Islet of Langerhans (tissue), 1 donor: ENCODE results near the gene XYLT2.
"Not testable (repeated sequence)": the region's sequence is repeated elsewhere in the genome, so short reads cannot be mapped to it uniquely, and the experiment has no call there.

ENCODE experiments used
- FAIRE-seq: peaks from one replicate; lab custom pipeline; 2011; peaks lifted over from hg19 to GRCh38; lab: Jason Lieb, UNC

XYLT2 gene

DNA sequence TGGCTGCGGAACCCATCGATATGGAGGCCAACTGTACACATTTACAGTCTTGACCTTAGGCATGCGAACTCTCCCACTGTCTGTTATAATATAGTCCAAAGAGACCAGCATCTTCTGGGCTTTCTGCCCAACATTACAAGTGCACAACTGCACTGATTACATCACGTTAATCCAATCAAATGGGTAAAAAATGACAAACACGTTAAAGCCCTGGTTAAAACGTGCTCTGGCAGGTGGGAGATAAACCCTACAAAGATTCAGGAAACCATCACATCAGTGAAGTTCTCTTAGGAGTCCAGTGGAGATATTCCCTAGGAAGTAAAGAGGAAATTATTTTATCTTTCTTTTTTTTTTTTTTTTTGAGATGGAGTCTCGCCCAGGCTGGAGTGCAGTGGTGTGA lies 23.7 kb upstream of the XYLT2 start:
- no peak for FAIRE-seq

DNA sequence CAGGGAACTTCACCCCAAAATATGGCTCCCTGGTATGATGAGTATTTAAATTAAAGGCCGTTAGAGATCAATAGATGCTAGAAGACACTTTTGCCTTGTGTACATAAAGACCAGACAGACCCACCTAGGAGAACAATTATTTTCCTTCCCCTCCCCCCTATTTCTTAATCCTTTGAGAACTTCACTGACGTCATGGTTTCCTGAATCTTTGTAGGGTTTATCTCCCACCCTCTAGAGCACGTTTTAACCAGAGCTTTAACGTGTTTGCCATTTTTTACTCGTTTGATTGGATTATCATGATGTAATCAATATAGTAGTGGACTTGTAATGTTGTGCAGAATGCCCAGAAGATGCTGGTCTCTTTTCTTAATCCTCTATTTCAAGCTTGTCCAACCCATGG lies 22.9 kb upstream of the XYLT2 start:
- FAIRE-seq, result no peak

DNA sequence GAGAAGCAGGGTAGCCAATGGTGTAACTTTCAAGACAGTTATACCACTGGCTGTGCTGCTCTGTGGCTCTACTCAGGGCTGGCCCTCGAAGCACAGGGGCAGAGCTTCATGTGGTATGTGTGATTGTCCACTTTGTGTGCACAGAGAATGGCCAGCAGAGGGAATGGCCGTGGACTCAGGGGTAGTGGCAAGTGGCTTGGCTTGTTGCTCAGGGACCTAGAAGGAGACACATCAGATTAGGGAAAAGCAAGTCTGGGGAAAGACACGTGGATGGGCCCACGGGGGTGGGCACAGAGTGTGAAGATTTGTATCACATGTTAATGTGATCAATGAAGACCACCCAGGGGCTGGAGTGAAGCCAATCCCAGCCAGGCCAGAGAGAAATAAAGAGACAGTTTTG lies 20.0 kb upstream of the XYLT2 start:
- FAIRE-seq, result no peak

- no peak for FAIRE-seq
Measured at GRCh38 chr17:50326831-50327364, 19.0 kb upstream of the XYLT2 start.

GRCh38 chr17:50328363-50329325 lies 17.3 kb upstream of the XYLT2 start:
- FAIRE-seq, result no peak

DNA sequence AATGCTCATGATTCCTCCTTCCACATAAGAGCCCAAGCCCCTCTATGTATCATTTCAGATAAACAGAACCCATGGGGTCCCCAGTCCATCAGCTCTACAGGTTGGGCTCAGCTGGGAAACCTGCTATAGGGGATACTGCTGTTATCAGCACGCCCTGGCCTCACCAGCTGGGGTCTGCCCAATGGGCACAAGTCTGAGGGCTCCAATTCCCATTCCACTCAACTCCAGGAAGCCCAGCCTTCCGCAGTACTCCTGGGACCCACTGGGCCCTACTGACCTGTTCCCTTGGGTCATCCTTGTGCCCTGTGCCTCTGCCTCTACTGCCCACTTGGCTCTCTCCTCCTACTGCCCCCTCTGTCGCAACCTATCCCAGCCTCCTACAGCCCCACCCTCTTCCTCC lies 16.2 kb upstream of the XYLT2 start:
- FAIRE-seq, result no peak

GRCh38 chr17:50330151-50330775 lies 15.7 kb upstream of the XYLT2 start:
- FAIRE-seq, result no peak

DNA sequence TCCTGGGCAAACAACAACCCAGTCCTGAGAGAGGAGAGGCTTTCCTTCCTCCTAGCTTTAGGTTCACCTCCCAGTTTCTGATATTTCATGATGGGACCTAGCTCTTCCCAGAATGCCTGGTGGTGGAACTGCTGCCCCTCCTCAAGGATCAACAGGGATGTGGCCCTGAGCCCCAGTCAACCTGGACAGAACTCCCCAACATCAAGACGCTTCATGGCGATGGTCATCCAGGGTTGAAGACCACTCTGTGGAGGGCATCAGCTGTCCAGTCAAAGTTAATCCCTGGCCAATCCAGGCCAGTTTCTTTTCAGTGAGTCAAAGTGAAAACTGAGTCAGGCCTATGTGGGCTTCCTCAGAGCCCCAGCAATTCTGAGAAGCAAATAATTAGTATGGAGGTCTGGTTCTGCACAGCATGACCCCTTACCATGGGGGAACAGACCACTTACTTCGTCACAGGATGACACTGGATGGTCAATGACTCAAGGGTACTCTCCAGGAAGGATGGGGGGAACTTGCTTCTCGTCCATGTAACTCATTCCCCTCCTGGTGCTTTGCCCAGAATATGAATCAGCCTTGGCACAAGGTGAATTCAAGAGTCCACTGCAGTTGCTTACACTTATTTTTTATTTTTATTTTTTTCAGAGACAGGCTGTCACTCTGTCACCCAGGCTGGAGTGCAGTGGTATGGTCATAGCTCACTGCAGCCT lies 14.7 kb upstream of the XYLT2 start:
- FAIRE-seq, result no peak

DNA sequence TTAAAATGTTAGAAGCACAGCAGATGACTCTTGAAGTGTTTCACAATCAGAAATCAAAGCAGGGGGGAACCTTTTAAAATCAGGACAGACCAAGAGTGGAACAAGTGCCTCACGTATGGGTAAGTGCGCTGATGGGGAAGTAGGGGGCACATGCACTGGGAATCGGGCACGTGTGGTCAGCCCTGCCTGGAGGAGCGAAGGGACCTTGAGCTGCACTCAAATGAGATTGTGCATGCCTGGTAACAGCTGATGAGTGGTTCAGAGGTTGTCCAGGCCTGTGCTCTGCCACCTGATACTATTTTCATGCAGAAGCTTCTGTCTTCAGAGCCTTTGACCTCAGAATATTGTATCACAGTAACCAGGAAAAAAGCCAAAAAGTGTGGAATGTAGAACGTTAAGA lies 13.7 kb upstream of the XYLT2 start:
- FAIRE-seq, result no peak

DNA sequence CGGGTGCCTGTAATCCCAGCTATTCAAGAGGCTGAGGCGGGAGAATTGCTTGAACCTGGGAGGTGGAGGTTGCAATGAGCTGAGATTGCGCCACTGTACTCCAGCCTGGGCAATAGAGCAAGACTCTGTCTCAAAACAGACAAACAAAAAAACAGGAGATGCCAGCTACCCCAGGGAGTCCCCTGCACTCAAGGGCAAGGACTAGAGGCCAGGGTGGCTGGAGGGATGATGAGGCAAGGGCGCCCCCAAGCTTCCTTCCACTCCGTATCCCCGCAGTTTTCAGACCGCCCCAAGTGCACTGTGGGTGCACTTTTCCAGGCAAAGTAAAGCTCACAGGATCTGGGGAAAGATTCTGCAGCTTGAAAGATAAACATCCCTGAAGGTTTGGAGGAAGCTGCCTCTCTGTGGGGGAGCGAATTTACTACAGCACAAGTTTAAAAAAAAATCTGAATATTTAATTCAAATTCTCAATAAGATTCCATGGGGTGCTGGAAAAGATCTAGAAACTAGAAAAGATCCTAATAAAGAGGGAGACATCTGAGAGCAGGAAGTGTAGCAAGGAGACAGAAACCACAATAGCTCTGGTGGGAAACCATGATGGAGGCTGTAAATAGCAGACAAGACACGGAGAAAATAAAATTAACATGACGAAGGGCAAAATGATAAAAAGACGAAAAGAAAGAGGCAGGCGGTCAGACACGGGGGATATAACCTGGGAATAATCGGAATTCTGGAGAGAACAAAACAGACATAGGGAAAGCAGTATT lies 12.5 kb upstream of the XYLT2 start:
- not testable (repeated sequence) for FAIRE-seq

DNA sequence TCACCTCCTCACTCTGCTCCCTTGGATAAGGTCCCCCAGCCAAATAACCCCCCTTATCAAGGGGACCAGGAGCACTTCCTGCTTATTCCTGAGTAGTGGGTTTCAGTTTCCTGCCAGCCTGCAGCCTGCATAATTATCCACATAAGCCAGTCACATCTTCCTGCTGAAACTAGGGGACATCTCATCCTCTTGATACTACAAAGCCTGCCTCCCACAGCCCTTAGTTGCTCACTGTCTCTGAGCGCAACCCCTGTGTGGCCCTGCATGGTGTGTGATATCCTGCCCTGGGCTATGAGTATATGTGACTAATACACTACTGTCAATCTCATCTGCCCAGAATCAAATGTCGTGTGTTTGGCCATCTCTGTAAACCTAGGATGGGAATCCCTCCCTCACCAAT lies 8.0 kb upstream of the XYLT2 start:
- no peak for FAIRE-seq

DNA sequence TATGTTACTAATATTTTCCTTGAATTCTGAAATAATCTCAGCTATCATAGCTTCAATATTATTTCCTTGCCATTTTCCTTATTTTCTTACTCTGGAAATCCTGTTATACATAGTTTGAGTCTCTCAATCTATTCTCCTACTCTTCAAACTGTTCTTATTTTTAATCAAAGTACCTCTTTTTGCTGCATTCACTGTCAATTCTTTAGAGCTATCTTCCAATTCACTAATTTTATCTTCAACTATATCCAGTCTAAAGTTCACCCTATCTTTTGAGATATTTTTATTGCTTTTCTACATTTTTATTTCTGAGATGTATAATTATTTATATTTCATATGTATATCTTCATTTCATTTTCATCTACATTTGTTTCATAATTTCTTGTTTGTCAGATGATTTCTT lies 7.3 kb upstream of the XYLT2 start:
- no peak for FAIRE-seq

GRCh38 chr17:50339381-50339780 lies 6.5 kb upstream of the XYLT2 start:
- no peak for FAIRE-seq

GRCh38 chr17:50344731-50345365 lies 1.1 kb upstream of the XYLT2 start:
- FAIRE-seq, result no peak

- FAIRE-seq, result no peak
Measured at GRCh38 chr17:50346313-50347116, 589 bp downstream of the XYLT2 start.

DNA sequence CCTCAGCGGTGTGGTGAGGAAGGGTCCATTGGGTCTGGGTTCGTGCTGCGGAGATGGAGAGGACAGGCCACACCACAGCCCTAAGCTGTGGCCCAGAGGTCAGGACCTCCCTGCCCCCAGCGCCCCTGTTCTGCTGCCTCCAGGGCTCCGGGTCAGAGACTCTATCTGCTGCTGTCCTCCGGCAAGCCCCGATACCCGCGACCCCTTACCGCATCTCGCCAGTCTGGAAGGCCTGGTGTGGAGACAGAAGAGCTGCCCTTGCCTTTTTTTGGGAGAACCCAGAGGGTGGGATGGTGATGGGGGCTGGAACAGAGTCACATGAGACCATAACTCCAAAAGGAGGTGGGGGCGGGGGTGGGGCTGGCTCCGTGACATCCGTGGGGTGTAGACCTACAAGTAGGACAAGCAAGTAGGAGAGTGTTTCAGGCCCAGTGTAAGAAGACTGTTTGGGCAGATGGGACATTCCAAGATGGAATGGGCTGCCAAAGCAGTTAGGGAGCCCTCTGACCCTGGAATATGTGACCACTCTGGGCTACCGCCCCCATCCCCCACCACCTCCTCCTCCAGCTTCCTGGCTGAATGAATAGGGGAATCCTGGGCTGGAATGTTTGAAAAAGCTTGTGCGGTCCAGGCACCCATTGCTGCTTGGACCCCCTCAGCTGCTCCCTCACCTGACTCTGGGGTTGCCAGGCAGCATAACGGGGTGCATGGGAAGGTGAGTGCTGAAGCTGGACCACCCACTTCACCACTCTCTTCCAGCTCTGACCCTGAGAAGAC lies 1.4 kb downstream of the XYLT2 start:
- no peak for FAIRE-seq

- no peak for FAIRE-seq
Measured at GRCh38 chr17:50347894-50348291, 2.0 kb downstream of the XYLT2 start.

DNA sequence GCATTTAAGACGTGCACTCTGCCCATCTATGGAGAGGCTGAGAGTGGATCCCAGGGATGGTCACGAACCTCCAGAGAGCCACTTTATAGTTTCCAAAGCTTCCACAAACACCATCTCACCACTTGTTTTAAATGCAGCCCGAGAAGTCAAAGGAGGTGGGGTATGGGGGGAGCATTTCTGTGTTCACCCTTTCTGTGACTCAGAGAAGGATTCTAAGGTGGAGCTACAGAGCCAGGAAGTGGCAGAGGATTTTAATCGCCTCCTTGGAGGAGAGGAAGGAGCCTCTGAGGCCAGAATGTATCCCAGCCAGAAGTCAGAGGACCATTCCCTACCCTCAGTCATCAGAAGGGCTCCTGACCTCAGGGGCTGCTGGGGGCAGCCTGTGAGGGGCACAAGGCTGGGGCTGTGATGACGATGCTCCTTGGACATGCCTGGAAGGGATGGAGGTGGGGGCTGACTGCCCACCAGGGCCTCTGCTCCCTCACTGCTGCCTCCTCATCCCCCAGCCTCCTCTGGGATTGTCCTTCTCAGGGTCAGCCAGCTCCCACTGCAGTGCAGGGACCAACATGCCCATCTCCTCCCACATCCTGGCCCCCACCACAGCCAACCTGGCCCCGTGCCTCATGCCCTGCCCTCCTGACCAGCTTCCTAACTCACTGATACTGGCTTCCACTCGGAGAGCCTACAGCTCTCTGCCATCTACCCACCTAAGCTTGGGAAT lies 2.8 kb downstream of the XYLT2 start:
- FAIRE-seq, result no peak

GRCh38 chr17:50349243-50349600 lies 3.3 kb downstream of the XYLT2 start:
- no peak for FAIRE-seq
